GM12878 (cell line): Measurements from ENCODE around the gene SRP14. TPM values are rescaled to one million over a fixed set of nuclear protein-coding genes. Genes with fewer than 3 reads are reported as not detected.

ENCODE experiments used
- ATAC-seq: fragments of 200-7000 bp; cut with Tn5 transposase; 3 replicates; pipeline ENCODE4 v1.9.1; 2020; ENCODE audit warnings: mild to moderate bottlenecking, moderate library complexity
- BruUV-seq: library from RNA; stranded (reverse); fragments of 400-500 nt; replicated peaks from 2 replicates; lab custom pipeline; 2021; lab: Mats Ljungman, UMichigan
- CTCF ChIA-PET: fragments of 300-600 bp; sonication (Branson Sonifier 250); formaldehyde crosslinking; extraction: SDS; loops from one replicate; lab custom pipeline; 2021; ENCODE audit warnings: inconsistent platforms; lab: Yijun Ruan, JAX
- POLR2A ChIA-PET: fragments of 350-600 bp; formaldehyde crosslinking; extraction: SDS; loops from one replicate; lab custom pipeline; 2021; ENCODE audit warnings: inconsistent platforms; lab: Charles Lee
- RAD21 ChIA-PET: fragments of 300-600 bp; sonication (Branson Sonifier 250); formaldehyde crosslinking; loops from one replicate; lab custom pipeline; 2023; ENCODE audit warnings: antibody characterized with exemption; ENCODE audit not compliant: unreplicated experiment; lab: Charles Lee
- SMC1A ChIA-PET: fragments of 300-600 bp; sonication (Branson Sonifier 250); formaldehyde crosslinking; loops from one replicate; lab custom pipeline; 2023; ENCODE audit not compliant: unreplicated experiment, uncharacterized antibody; lab: Charles Lee
- DNase-seq: peaks from one replicate; pipeline ENCODE4 v3.0.0-alpha.2; 2011; ENCODE audit warnings: low read depth, low spot score
- FAIRE-seq: peaks from 3 replicates; lab custom pipeline; 2011; peaks lifted over from hg19 to GRCh38; lab: Jason Lieb, UNC
- H2AFZ ChIP-seq: 2 replicates; pipeline ENCODE4 v1.6.0; 2011; ENCODE audit warnings: low read depth, low read length, control low read depth; ENCODE audit not compliant: control insufficient read depth
- H3K27ac ChIP-seq: 2 replicates; pipeline ENCODE4 v1.5.1; 2011; ENCODE audit warnings: control low read depth; ENCODE audit not compliant: control insufficient read depth, insufficient read depth
- H3K27me3 ChIP-seq, 2 experiments: replicated peaks in 1 of 2; 2 replicates each; pipeline versions ENCODE4 v1.6.0 to v1.6.1; 2011; ENCODE audit warnings: low read length in 1 of 2; ENCODE audit not compliant: control insufficient read depth in 2 of 2, insufficient read depth in 2 of 2
- H3K36me3 ChIP-seq, 2 experiments: 2 replicates each; pipeline ENCODE4 v1.5.1; 2011; ENCODE audit warnings: low read length in 1 of 2; ENCODE audit not compliant: control insufficient read depth in 2 of 2, insufficient read depth in 2 of 2
- H3K4me1 ChIP-seq: 2 replicates; pipeline ENCODE4 v1.6.1; 2011; ENCODE audit warnings: mild to moderate bottlenecking, low read length, moderate library complexity, mixed read lengths; ENCODE audit not compliant: control insufficient read depth, insufficient read depth
- H3K4me2 ChIP-seq: 2 replicates; pipeline ENCODE4 v1.6.0; 2011; ENCODE audit warnings: control low read depth; ENCODE audit not compliant: control insufficient read depth, insufficient read depth
- H3K4me3 ChIP-seq: fragments of 200-600 bp; sonication (generic); 2 replicates; pipeline ENCODE4 v1.5.1; 2016
- H3K79me2 ChIP-seq: 2 replicates; pipeline ENCODE4 v1.6.0; 2011; ENCODE audit warnings: low read length; ENCODE audit not compliant: control insufficient read depth, insufficient read depth
- H3K9ac ChIP-seq: 2 replicates; pipeline ENCODE4 v1.8.0; 2011; ENCODE audit warnings: low read length, control low read depth, mixed read lengths; ENCODE audit not compliant: control insufficient read depth, insufficient read depth
- H3K9me3 ChIP-seq: replicated peaks from 3 replicates; pipeline ENCODE4 v1.5.1; 2011; ENCODE audit warnings: mild to moderate bottlenecking, low read length; ENCODE audit not compliant: control insufficient read depth, insufficient read depth
- H4K20me1 ChIP-seq: 2 replicates; pipeline ENCODE4 v1.6.0; 2011; ENCODE audit not compliant: control insufficient read depth, insufficient read depth
- PAX8 ChIP-seq: fragments of 450-650 bp; IDR thresholded peaks from 2 replicates; pipeline ENCODE4 v1.6.1; 2017; ENCODE audit warnings: mild to moderate bottlenecking, moderate library complexity
- RAD21 ChIP-seq: IDR thresholded peaks from 2 replicates; pipeline ENCODE4 v1.6.1; 2011; ENCODE audit warnings: mild to moderate bottlenecking, low read depth, low read length, moderate library complexity; ENCODE audit not compliant: insufficient read depth
- SMC3 ChIP-seq: IDR thresholded peaks from 2 replicates; pipeline ENCODE4 v1.6.1; 2011; ENCODE audit warnings: low read length, improper control_type of control experiment, borderline replicate concordance
- YY1 ChIP-seq: IDR thresholded peaks from 2 replicates; pipeline ENCODE4 v1.6.1; 2011; ENCODE audit warnings: low read depth, mild to moderate bottlenecking, low read length
- ZNF207 ChIP-seq: fragments of 450-650 bp; IDR thresholded peaks from 2 replicates; pipeline ENCODE4 v1.6.1; 2014; ENCODE audit warnings: antibody characterized with exemption, mild to moderate bottlenecking, borderline replicate concordance
- ZNF687 ChIP-seq: fragments of 450-650 bp; IDR thresholded peaks from 2 replicates; pipeline ENCODE4 v1.6.1; 2017; ENCODE audit warnings: mild to moderate bottlenecking, moderate library complexity
- WGBS: methylation state at CpG from one replicate; pipeline ENCODE4 v1.1.6; 2016; ENCODE audit warnings: low lambda C conversion rate; ENCODE audit not compliant: insufficient replicate concordance, insufficient coverage; ENCODE audit errors: missing lambda C conversion rate; 5-methylcytosine and 5-hydroxymethylcytosine counted together
- in situ Hi-C: fragments of 300-500 bp; cut with MboI; formaldehyde crosslinking; loops from 9 replicates; pipeline ENCODE4 v1.14.3; 2018; ENCODE audit warnings: mixed read lengths
- intact Hi-C: fragments of 100-400 bp; cut with micrococcal nuclease; formaldehyde crosslinking; loops from one replicate; pipeline ENCODE4 v1.14.2; 2022; ENCODE audit not compliant: unreplicated experiment
- polyA plus RNA-seq, 11 experiments: library from polyadenylated mRNA; depleted of rRNA in 4 of 11; unstranded in 6 of 11; stranded (reverse) in 5 of 11; fragments of >200 nt; fragmentation: Nextera tagmentation in 4 of 11; fragmentation: Illumina TruSeq in 1 of 11; extraction: Ambion mirVana in 4 of 11; extraction: Trizol in 1 of 11; gene quantifications; 1 replicate in 1 of 11; 2 replicates in 10 of 11; pipeline versions ENCODE4 v1.2.1 to v1.2.3, GENCODE V29; 2011 to 2016; ENCODE audit warnings: inconsistent platforms in 2 of 11, missing spikeins in 2 of 11, low read depth in 1 of 11
- total RNA-seq, 4 experiments: library from RNA; depleted of rRNA in 3 of 4; stranded (reverse); fragments of >200 nt in 3 of 4; fragmentation: Illumina TruSeq in 1 of 4; extraction: Trizol in 1 of 4; gene quantifications; 2 replicates each; pipeline versions ENCODE4 v1.2.1 to v1.2.3, GENCODE V29; 2013 to 2021
- TF ChIP-seq, protein P1 (sequence below), 3 experiments: IDR thresholded peaks in 2 of 3; conservative IDR thresholded peaks in 1 of 3; 2 replicates each; pipeline ENCODE4 v1.5.1; 2011; ENCODE audit warnings: low read depth in 3 of 3, low read length in 3 of 3, mild to moderate bottlenecking in 3 of 3, control low read depth in 2 of 3, moderate library complexity in 2 of 3, inconsistent platforms in 1 of 3, mixed read lengths in 1 of 3; ENCODE audit not compliant: control insufficient read depth in 2 of 3, insufficient read depth in 1 of 3; ENCODE audit errors: extremely low read depth in 1 of 3

The SRP14 gene
- total and polyA plus RNA-seq, 10 of the 15 experiments (the other 5 are each of a cell fraction or from before 2014, with no cell fraction given), result 141 to 1,182 (median 493) TPM

GRCh38 chr15:40029979-40030893, 8.7 kb downstream of the SRP14 start:
- intact Hi-C loops (no loop called here), in situ Hi-C loops (no loop called here)
- Histone ChIP-seq H3K36me3 (peaks cover 1 to 31% of the 10 kb centered on the region in 2 experiments), H3K4me1 (no peaks in the 10 kb centered on the region), H3K4me3 (no peak overlapping the region), H3K27me3 (no peaks in the 10 kb centered on the region), H3K9me3 (no peaks in the 10 kb centered on the region), H3K27ac (no peak overlapping the region), H3K79me2 (no peaks in the 10 kb centered on the region), H3K9ac (no peak overlapping the region), H3K4me2 (no peak overlapping the region), H4K20me1 (no peaks in the 10 kb centered on the region; the same call in 1 of the 2 replicates), H2AFZ (no peak overlapping the region)
- WGBS, result 89% methylated on average over 7 of the region's 7 CpGs
- ChIA-PET SMC1A (interaction anchor here (0.7 to 23.0 kb wide), 6 partner anchors 15 to 242 kb away, joined by 3 to 1082 read pairs (median 4); partner anchors contain the start of gene BMF), RAD21 (interaction anchor here (0.7 to 2.6 kb wide), 4 partner anchors 75 to 249 kb away, joined by 3 to 9 read pairs (median 5); no protein-coding TSS in a partner anchor), POLR2A (no interaction called here), CTCF (interaction anchor here (0.6 to 4.3 kb wide), 12 partner anchors 35 to 1749 kb away, joined by 3 to 29 read pairs (median 4); partner anchors contain the start of gene BMF)
- BruUV-seq, result no TSS peak
- DNase-seq, result no peak
- ATAC-seq, result peak; percentile 73
- FAIRE-seq, result no peak
- TF ChIP-seq PAX8 (no peak), RAD21 (peak; percentile 52), ZNF687 (no peak), ZNF207 (no peak), YY1 (peak; percentile 40; the same call in 1 of the 2 replicates), SMC3 (peak; percentile 31; the same call in 1 of the 2 replicates)
- TF ChIP-seq, protein P1, sequence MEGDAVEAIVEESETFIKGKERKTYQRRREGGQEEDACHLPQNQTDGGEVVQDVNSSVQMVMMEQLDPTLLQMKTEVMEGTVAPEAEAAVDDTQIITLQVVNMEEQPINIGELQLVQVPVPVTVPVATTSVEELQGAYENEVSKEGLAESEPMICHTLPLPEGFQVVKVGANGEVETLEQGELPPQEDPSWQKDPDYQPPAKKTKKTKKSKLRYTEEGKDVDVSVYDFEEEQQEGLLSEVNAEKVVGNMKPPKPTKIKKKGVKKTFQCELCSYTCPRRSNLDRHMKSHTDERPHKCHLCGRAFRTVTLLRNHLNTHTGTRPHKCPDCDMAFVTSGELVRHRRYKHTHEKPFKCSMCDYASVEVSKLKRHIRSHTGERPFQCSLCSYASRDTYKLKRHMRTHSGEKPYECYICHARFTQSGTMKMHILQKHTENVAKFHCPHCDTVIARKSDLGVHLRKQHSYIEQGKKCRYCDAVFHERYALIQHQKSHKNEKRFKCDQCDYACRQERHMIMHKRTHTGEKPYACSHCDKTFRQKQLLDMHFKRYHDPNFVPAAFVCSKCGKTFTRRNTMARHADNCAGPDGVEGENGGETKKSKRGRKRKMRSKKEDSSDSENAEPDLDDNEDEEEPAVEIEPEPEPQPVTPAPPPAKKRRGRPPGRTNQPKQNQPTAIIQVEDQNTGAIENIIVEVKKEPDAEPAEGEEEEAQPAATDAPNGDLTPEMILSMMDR (IDR thresholded peaks at IDR 0.05 in 2 of 3, conservative IDR thresholded peaks at IDR 0.05 in 1 of 3; ENCODE audit: control insufficient read depth in 2 of 3, extremely low read depth in 1 of 3, insufficient read depth in 1 of 3, low read depth in 3 of 3, low read length in 3 of 3), result peak; percentile 48 to 72 (median 59); a peak in 5 of 6 replicates
